Measurements from ENCODE around the gene NAAA.
"Not testable (repeated sequence)": the region's sequence is repeated elsewhere in the genome, so short reads cannot be mapped to it uniquely, and the experiment has no call there.

Gene NAAA

DNA sequence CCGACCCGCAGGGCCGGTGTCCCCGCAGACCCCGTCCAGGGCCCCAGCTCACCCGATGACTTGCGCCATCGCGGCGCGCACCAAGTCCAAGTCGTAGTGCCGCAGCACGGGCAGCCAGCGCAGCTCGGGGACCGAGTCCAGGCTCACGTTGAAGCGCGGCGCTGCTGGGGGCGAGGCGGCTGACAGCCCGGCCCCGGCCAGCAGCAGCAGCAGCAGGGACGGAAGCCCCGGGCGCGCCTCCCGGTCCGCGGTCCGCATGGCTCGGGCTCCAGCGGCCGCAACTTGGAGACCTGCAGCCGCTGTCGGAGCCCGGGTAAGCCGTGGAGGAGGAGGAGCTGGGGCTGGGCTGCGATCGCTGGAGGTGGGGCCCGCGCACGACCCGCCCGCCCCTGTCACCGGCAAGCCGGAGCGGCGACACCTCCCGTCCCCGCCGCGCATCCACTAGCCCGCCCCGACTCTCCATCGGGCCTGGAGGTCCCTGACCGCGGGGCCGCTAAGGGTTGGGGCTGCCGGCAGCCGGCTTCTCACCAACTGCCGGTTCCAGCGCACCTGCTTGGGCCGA is at the start of gene NAAA:
TSS of gene NAAA (minus strand) at position 322 of the 562 bp plus-strand sequence. CDS start at position 258, 64 bp downstream.
- peak; percentile 57 for DNase-seq

DNA sequence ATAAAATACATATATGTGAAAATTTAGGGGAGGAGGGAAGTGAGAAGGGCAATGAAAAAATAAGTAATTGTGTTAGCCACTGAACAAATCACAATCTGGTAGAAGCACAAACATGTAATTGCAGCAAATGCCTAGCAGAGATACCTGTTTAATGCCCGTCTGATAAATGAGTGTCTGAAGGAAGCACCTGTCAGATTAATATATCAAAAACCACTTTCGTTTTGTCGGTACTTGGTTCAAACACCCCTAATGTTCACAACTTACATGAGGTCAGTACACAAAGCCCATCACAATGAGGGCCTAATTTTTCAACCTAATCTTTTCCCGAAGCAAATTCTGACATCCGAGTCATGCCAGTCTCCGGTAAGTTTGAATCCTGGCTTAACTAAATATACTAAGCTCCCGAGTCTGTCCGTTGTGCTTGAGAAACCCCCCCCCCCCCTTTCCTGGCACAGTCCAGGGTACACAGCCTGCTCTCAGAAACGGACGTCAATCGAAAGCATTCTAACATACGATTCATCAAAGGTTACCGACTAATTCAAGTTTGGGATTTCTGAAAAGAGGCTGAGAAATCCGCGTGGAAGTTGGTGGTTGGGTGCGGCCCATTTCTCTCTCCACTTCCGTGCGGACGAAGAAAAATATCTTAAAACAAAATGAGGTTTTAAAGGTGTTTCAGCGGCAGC is 49.2 kb upstream of the NAAA start:
- no peak for DNase-seq

- DNase-seq = peak; percentile 91
Measured at GRCh38 chr4:75985116-75985515, 44.3 kb upstream of the NAAA start.

GRCh38 chr4:75980576-75980975 is 39.8 kb upstream of the NAAA start:
- DNase-seq = no peak

- no peak for DNase-seq
Measured at GRCh38 chr4:75976177-75976576, 35.4 kb upstream of the NAAA start.

DNA sequence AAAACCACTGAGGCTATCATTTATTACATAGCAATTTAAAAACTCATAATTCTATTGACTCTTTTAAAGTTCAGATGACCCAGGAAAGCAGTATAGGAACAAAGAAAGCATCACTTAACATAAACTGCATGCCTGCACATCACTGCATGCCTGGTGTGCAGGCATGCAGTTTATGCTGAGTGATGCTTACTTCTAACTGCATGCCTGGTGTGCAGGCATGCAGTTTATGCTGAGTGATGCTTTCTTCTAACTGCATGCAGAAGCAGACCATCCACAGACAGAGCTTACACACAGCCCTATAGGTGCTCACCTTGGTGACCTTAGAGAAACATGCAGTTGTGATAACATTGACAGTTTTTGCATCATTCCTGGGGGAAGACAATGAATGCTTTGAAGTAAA is 33.0 kb upstream of the NAAA start:
- no peak for DNase-seq

GRCh38 chr4:75968084-75968483 is 27.3 kb upstream of the NAAA start:
- DNase-seq = no peak

GRCh38 chr4:75963558-75963957 is 22.7 kb upstream of the NAAA start:
- DNase-seq = no peak

GRCh38 chr4:75962072-75962471 is 21.3 kb upstream of the NAAA start:
- DNase-seq = not testable (repeated sequence)

GRCh38 chr4:75958546-75958945 is 17.7 kb upstream of the NAAA start:
- peak; percentile 25 for DNase-seq

GRCh38 chr4:75954811-75955210 is 14.0 kb upstream of the NAAA start:
- DNase-seq = not testable (repeated sequence)

GRCh38 chr4:75953509-75953908 is 12.7 kb upstream of the NAAA start:
- DNase-seq = no peak

- peak; percentile 8 for DNase-seq
Measured at GRCh38 chr4:75950213-75950815, 9.5 kb upstream of the NAAA start.

DNA sequence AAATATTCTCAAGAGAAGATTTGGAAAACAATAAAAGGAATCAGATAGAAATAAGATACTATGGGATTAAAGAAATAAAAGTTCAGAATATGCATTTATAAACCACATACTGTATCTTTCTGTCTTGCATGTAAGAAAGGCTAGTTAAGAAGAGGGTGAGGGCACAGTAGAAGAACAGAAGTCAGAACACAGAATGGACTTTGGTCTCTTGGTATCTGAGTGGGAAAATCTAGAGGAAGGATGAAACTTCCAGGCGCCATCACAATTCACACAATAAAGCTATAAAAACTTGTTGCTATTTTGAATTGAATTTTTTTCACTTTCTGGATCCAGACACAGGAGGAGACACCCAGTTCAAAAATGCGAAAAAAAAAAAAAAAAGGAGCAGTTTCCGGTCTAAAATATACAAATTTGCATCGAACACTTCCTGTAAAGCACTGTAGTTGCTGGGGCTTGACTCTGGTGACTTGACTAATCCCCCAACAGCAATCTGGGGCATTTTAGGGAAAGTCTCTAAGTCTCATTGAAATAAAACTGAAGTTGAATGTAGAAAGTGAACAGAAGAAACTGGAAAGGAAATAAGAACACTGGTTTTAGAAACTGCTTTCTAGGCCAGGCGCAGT is 8.1 kb upstream of the NAAA start:
- DNase-seq = no peak

DNA sequence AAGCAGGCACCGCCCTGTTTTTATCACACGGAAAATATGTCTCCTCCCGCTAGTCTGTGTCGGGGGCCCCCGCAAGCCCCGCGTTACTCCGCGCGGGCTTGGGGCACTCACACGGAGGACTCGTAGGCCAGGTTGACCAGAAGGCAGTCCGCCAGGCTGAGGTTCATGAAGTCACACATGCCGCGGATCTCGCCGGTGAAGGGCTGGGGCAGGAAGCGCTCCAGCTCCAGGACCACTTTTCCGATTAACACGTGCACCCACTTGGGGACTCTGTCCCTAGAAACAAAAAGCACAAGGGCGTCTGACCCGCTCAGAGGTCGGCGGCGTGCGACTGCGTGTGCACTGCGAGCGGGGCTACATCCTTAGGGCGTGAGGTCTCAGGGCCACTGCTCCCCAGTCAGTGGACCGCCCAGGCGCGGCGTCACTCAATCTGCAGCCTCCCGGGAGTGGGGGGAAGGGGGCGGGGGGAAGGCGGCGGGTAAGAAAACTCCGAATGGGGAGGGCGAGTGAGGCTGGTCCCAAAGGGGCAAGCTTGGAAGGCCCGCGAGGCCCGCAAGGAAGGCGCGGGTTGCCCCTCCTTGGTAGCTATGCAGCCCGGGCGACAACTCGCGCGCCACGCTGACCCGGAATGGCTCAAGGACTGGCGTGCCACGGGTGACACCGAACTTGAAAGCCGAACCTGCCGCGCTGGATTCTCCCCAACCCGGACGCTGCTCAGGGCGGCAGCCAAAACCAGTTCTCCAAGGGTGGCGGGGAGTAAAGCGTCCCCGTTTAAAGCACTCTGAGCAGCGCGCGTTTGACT is 722 bp downstream of the NAAA start:
- peak; percentile 65 for DNase-seq

- no peak for DNase-seq
Measured at GRCh38 chr4:75935628-75936027, 5.2 kb downstream of the NAAA start.

DNA sequence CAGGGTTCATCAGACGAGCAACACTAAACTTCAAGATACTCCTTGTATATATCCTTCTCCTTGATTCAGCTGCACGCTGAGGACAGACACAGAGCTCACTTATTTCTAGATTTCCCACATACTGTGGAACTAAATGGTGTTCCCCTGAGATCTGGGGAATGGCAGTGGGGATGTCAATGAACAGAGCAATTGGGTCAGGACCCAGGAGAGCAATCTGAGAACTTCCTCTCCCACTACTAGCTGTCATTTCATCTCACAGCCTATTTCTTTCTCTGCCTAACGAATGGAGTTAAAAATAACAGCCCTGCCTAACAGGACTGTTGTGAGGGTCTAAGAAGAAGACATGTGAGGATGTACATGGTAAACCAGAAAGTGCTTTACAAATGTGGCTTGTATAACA is 10.7 kb downstream of the NAAA start:
- no peak for DNase-seq

- DNase-seq = not testable (repeated sequence)
Measured at GRCh38 chr4:75924916-75925315, 15.9 kb downstream of the NAAA start.

DNA sequence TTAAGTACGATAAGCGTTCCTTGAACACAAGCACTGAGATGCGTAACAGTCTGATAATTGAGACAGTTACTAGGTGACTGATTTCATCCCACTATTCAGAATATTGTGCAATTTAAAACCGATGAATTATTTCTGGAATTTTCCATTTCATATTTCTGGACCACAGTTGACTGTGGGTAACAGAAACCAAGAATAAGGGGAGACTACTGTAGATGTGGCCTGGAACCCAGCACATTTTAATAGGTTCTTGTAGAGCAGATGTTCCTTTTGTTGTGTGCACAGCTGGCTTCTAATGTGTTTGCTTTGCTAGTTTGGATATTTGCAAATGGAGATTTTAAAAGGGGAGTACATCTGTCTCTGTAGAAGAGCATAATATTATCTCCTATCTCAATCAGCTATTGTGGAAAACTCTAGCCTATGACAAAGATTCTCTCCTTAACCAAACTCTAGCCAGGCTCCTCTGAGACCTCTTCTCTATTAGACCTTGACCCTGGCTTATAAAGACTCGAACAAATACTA is 16.4 kb downstream of the NAAA start:
- no peak for DNase-seq

DNA sequence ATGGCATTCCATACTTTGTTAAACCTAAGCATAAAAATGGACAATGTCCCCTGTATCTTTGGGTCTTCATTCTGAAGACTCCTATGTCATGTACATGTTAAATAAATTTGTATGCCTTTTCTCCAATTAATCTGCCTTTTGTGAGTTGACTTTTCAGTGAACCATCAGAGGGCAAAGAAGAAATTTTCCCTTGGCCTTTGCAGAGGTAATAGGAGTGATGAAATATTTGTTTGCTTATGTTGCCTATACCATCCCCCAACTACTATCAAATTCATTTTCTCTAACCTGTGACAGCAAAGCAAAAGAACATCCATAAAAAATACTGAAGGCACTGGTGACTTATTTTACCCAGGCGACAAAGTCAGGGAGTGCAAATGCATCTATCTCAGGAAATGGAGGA is 18.2 kb downstream of the NAAA start:
- DNase-seq = no peak

DNA sequence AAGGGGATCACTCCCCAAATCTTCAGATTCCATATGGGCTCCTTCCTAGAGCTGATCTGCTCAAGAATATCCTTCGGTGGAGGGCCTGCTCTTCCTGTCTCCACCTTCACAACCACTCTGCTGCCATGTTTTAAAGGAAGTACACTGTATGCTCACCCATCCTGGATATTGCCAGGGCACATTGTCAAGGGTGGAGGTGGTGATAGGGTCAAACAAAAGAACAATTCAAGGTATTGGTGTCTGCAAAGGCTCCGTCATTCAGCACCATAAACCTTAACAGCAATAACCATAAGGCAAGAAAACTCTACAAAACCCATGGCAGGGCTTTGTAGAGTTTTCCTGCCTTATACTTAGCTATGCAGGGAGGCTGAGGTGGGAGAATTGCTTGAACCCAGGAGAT is 18.9 kb downstream of the NAAA start:
- DNase-seq = no peak

DNA sequence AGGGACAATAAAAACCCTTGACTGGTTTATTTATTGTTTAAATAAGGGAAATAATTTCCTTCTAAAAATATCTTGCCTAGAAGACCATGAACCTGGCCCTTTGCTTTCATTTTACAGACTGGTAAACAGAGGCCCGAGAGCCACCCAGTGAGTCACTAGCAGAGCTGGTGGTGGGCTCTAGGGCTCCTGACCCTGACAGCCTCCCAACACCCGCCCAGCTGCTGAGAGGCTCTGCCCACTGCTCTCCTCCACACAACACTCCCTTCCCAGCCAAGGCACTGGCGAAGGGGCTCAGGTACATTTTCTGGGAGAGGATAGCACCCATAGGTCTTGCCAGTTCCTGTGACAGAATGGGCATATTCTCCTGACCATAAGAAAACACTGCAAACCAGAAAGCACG is 20.5 kb downstream of the NAAA start:
- no peak for DNase-seq

DNA sequence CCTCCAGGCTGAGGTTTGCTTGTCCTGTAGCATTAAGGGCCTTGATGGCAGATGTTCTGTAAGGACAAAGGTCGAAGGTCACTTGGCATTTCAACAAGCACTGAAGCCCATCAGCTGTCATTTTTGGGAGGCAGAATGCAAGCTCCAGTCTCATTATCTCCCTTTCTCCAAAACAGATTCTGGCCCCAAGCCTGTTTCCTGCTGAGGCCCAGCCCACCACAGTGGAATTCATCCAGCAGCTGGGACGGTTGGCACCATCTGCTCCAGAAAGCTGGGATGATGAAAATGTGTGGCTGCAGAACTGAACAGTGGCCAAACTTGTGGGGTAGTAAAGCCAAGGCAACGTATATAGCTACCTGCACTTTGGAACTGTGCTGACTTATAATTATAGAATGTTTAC is 20.9 kb downstream of the NAAA start:
- peak; percentile 15 for DNase-seq
